HEK293 (cell line): Measurements from ENCODE around the gene TBX3.
A peak's percentile ranks its signal among the peaks of the same experiment; 100 is the strongest.

ENCODE experiments used
- CTCF ChIA-PET: fragments of 350-600 bp; formaldehyde crosslinking; extraction: SDS; loops from one replicate; lab custom pipeline; 2021; ENCODE audit warnings: antibody characterized with exemption; lab: Yijun Ruan, JAX
- POLR2A ChIA-PET: fragments of 300-600 bp; formaldehyde crosslinking; extraction: SDS; loops from one replicate; lab custom pipeline; 2020; ENCODE audit warnings: antibody characterized with exemption, inconsistent platforms; lab: Yijun Ruan, JAX
- H3K27ac ChIP-seq: fragments of 200-500 bp; sonication (Bioruptor generic); 2 replicates; pipeline ENCODE4 v1.5.1; 2014; ENCODE audit warnings: low read depth, low read length, control low read depth, inconsistent platforms; ENCODE audit errors: extremely low read depth
- H3K36me3 ChIP-seq, 2 experiments: fragments of 200-500 bp in 1 of 2; sonication (Bioruptor generic) in 1 of 2; 1 replicate in 1 of 2; 2 replicates in 1 of 2; pipeline ENCODE4 v1.5.1; 2014 to 2017; ENCODE audit warnings: inconsistent platforms in 2 of 2, low read length in 2 of 2; ENCODE audit not compliant: control insufficient read depth in 2 of 2, insufficient read depth in 1 of 2
- H3K4me1 ChIP-seq: fragments of 200-500 bp; sonication (Bioruptor generic); 2 replicates; pipeline ENCODE4 v1.5.1; 2014; ENCODE audit warnings: mild to moderate bottlenecking, low read length, inconsistent platforms; ENCODE audit not compliant: control insufficient read depth, insufficient read depth
- H3K4me3 ChIP-seq: 2 replicates; pipeline ENCODE4 v1.5.1; 2011; ENCODE audit warnings: low read depth, mild to moderate bottlenecking, control low read depth, low read length, moderate library complexity
- H3K9me3 ChIP-seq: fragments of 200-500 bp; sonication (Bioruptor generic); 2 replicates; pipeline ENCODE4 v1.5.1; 2014; ENCODE audit warnings: low read depth, low read length, inconsistent platforms; ENCODE audit not compliant: control insufficient read depth, insufficient read depth
- FEZF1 ChIP-seq: fragments of 450-650 bp; formaldehyde crosslinking; IDR thresholded peaks from 2 replicates; pipeline ENCODE4 v1.5.1; 2016; ENCODE audit warnings: missing biosample characterization, missing genetic modification characterization
- KLF8 ChIP-seq: fragments of 450-650 bp; formaldehyde crosslinking; IDR thresholded peaks from 2 replicates; pipeline ENCODE4 v1.5.1; 2016; ENCODE audit warnings: missing biosample characterization, missing genetic modification characterization
- PRDM1 ChIP-seq: fragments of 450-650 bp; formaldehyde crosslinking; IDR thresholded peaks from 2 replicates; pipeline ENCODE4; 2016; ENCODE audit warnings: missing biosample characterization, missing genetic modification characterization
- REPIN1 ChIP-seq: fragments of 450-650 bp; formaldehyde crosslinking; IDR thresholded peaks from 2 replicates; pipeline ENCODE4 v1.5.1; 2017; ENCODE audit warnings: missing biosample characterization, missing genetic modification characterization, low read depth
- ZBTB8A ChIP-seq: fragments of 450-650 bp; formaldehyde crosslinking; IDR thresholded peaks from 2 replicates; pipeline ENCODE4 v1.5.1; 2016; ENCODE audit warnings: missing biosample characterization, missing genetic modification characterization
- ZFP37 ChIP-seq: fragments of 450-650 bp; formaldehyde crosslinking; IDR thresholded peaks from 2 replicates; pipeline ENCODE4 v1.5.1; 2016; ENCODE audit warnings: missing biosample characterization, missing genetic modification characterization
- ZNF10 ChIP-seq: fragments of 450-650 bp; formaldehyde crosslinking; IDR thresholded peaks from 2 replicates; pipeline ENCODE4 v1.5.1; 2017; ENCODE audit warnings: missing biosample characterization, missing genetic modification characterization
- ZNF138 ChIP-seq: fragments of 450-650 bp; formaldehyde crosslinking; IDR thresholded peaks from 2 replicates; pipeline ENCODE4 v1.5.1; 2016; ENCODE audit warnings: missing biosample characterization, missing genetic modification characterization, borderline replicate concordance
- ZNF16 ChIP-seq: fragments of 450-650 bp; formaldehyde crosslinking; IDR thresholded peaks from 2 replicates; pipeline ENCODE4 v1.5.1; 2016; ENCODE audit warnings: low read depth, missing biosample characterization, missing genetic modification characterization
- ZNF292 ChIP-seq: fragments of 450-650 bp; formaldehyde crosslinking; IDR thresholded peaks from 2 replicates; pipeline ENCODE4 v1.5.1; 2016; ENCODE audit warnings: low read depth, missing biosample characterization, missing genetic modification characterization, borderline replicate concordance
- ZNF335 ChIP-seq: fragments of 450-650 bp; formaldehyde crosslinking; conservative IDR thresholded peaks from 2 replicates; pipeline ENCODE4 v1.5.1; 2016; ENCODE audit warnings: missing biosample characterization, missing genetic modification characterization
- ZNF404 ChIP-seq: fragments of 450-650 bp; formaldehyde crosslinking; IDR thresholded peaks from 2 replicates; pipeline ENCODE4 v1.5.1; 2017; ENCODE audit warnings: missing biosample characterization, missing genetic modification characterization
- ZNF48 ChIP-seq: fragments of 450-650 bp; formaldehyde crosslinking; IDR thresholded peaks from 2 replicates; pipeline ENCODE4 v1.5.1; 2016; ENCODE audit warnings: missing biosample characterization, missing genetic modification characterization
- ZNF561 ChIP-seq: fragments of 450-650 bp; IDR thresholded peaks from 2 replicates; pipeline ENCODE4 v1.5.1; 2018; ENCODE audit warnings: missing biosample characterization, missing genetic modification characterization, borderline replicate concordance
- ZNF580 ChIP-seq: fragments of 450-650 bp; formaldehyde crosslinking; IDR thresholded peaks from 2 replicates; pipeline ENCODE4 v1.5.1; 2016; ENCODE audit warnings: missing biosample characterization, missing genetic modification characterization
- ZNF837 ChIP-seq: fragments of 450-650 bp; formaldehyde crosslinking; IDR thresholded peaks from 2 replicates; pipeline ENCODE4 v1.5.1; 2016; ENCODE audit warnings: missing biosample characterization, missing genetic modification characterization
- ZSCAN5A ChIP-seq: fragments of 450-650 bp; formaldehyde crosslinking; IDR thresholded peaks from 2 replicates; pipeline ENCODE4 v1.5.1; 2016; ENCODE audit warnings: missing biosample characterization, missing genetic modification characterization
- ZXDB ChIP-seq: fragments of 450-650 bp; formaldehyde crosslinking; IDR thresholded peaks from 2 replicates; pipeline ENCODE4 v1.5.1; 2016; ENCODE audit warnings: missing biosample characterization, missing genetic modification characterization
- TF ChIP-seq, protein P1 (sequence below): fragments of 450-650 bp; formaldehyde crosslinking; conservative IDR thresholded peaks from 2 replicates; pipeline ENCODE4 v1.5.1; 2016; ENCODE audit warnings: low read depth, missing biosample characterization, missing genetic modification characterization
- TF ChIP-seq, protein P2 (sequence below): fragments of 450-650 bp; formaldehyde crosslinking; IDR thresholded peaks from 2 replicates; pipeline ENCODE4 v1.5.1; 2016; ENCODE audit warnings: missing biosample characterization, missing genetic modification characterization
- TF ChIP-seq, protein P3 (sequence below): fragments of 450-650 bp; formaldehyde crosslinking; IDR thresholded peaks from 2 replicates; pipeline ENCODE4 v1.5.1; 2016; ENCODE audit warnings: missing biosample characterization, missing genetic modification characterization
- TF ChIP-seq, protein P4 (sequence below): fragments of 450-650 bp; formaldehyde crosslinking; IDR thresholded peaks from 2 replicates; pipeline ENCODE4 v1.5.1; 2016; ENCODE audit warnings: missing biosample characterization, missing genetic modification characterization

The TBX3 gene

DNA sequence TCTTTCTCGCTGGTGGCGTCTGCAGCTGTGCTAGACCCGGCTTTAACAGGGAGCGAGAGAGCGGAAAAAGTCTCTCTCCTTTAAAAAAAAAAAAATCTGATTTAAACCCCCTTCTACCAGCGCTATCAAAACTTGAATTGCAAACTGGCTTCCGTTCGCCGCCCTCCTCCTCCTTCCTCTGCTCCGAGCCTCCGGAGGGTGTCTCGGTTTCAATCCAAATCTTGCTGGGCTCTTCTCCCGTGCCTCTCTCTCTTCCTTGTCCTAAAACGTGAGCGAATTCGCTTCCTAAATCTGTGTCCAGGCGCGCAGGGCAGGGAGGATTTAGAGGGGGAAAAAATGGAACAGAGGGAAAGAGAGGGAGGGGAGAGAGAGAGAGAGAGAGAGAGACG, 272 bp downstream of the TBX3 start (continued):
- TF ChIP-seq ZNF580: peak; percentile 52; the same call in 1 of the 2 replicates
- TF ChIP-seq, protein P1, sequence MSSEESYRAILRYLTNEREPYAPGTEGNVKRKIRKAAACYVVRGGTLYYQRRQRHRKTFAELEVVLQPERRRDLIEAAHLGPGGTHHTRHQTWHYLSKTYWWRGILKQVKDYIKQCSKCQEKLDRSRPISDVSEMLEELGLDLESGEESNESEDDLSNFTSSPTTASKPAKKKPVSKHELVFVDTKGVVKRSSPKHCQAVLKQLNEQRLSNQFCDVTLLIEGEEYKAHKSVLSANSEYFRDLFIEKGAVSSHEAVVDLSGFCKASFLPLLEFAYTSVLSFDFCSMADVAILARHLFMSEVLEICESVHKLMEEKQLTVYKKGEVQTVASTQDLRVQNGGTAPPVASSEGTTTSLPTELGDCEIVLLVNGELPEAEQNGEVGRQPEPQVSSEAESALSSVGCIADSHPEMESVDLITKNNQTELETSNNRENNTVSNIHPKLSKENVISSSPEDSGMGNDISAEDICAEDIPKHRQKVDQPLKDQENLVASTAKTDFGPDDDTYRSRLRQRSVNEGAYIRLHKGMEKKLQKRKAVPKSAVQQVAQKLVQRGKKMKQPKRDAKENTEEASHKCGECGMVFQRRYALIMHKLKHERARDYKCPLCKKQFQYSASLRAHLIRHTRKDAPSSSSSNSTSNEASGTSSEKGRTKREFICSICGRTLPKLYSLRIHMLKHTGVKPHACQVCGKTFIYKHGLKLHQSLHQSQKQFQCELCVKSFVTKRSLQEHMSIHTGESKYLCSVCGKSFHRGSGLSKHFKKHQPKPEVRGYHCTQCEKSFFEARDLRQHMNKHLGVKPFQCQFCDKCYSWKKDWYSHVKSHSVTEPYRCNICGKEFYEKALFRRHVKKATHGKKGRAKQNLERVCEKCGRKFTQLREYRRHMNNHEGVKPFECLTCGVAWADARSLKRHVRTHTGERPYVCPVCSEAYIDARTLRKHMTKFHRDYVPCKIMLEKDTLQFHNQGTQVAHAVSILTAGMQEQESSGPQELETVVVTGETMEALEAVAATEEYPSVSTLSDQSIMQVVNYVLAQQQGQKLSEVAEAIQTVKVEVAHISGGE: 0 out of 2 replicates have a peak, but pooled peaks have one; percentile 40
- TF ChIP-seq ZNF10 (tag by site-specific recombination): no peak
- TF ChIP-seq ZNF48: no peak
- no peak; the same call in none of the 2 replicates for TF ChIP-seq KLF8 (tag by site-specific recombination)
- TF ChIP-seq ZFP37 (tag by site-specific recombination): 0 out of 2 replicates have a peak, but pooled peaks have one; percentile 34
- 0 out of 2 replicates have a peak, but pooled peaks have one; percentile 26 for TF ChIP-seq REPIN1 (tag by site-specific recombination)
- TF ChIP-seq ZNF561: peak; percentile 63; the same call in 1 of the 2 replicates
- TF ChIP-seq ZNF292: no peak
- TF ChIP-seq ZNF335 (tag by site-specific recombination): peak; percentile 46; the same call in 1 of the 2 replicates
- TF ChIP-seq, protein P2, sequence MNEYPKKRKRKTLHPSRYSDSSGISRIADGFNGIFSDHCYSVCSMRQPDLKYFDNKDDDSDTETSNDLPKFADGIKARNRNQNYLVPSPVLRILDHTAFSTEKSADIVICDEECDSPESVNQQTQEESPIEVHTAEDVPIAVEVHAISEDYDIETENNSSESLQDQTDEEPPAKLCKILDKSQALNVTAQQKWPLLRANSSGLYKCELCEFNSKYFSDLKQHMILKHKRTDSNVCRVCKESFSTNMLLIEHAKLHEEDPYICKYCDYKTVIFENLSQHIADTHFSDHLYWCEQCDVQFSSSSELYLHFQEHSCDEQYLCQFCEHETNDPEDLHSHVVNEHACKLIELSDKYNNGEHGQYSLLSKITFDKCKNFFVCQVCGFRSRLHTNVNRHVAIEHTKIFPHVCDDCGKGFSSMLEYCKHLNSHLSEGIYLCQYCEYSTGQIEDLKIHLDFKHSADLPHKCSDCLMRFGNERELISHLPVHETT (tag by site-specific recombination): no peak

DNA sequence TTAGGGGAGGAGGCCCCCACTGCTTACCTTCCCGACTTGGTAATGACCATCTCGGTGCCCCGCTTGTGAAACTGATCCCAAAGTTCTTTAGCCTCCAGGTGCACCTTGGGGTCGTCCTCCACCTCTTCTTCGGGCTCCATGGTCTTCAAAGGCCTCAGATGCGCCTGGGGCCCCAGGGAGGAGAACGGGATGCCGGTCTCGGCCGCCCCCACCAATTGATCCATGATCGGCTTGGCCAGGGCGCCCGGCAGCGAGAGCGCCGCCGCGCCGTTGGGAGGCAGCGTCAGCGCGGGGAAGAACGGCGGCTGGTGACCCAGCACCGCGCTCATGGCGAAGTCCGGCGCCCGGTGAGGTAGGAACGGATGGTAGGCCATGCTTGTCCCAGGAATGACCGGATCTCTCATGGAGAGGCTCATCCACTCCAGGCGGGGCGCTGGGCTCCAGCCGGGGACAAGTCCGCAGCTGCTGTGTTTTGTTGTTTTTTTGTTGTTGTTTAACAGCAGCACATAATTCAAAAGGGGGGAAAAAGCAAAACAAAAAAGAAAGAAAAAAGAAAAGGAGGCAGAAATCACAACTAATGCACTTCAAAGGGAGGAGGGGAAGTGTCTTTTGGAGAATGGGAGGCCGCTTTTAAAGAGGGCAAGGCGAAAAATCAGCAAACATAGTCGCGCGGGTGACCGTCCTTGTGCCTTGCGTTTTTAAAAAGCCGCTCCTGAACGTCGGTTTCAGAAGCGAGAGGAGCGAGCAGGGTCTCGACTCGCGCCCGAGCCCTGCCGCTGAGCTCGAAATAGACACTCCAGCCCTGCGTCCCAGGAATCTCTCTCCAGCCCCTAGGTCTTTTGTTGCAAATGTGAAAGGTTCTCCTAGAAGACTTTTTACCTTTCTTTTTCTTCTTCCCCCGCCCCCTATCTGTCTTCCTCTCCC, 928 bp downstream of the TBX3 start:
- Histone ChIP-seq H3K27ac (peak overlapping the region; percentile 91), H3K9me3 (no peaks in the 10 kb centered on the region; the same call in 1 of the 2 replicates), H3K36me3 (peaks cover 0 to 33% of the 10 kb centered on the region in 2 experiments; a peak in 1 of 3 replicates), H3K4me3 (peak overlapping the region; percentile 88), H3K4me1 (peaks cover 4% of the 10 kb centered on the region)
- ChIA-PET CTCF (interaction anchor here (0.7 to 1.3 kb wide), 3 partner anchors 17 to 1070 kb away, joined by 3 to 4 read pairs (median 3); no protein-coding TSS in a partner anchor), POLR2A (interaction anchor here (0.8 to 2.2 kb wide), 16 partner anchors 8 to 579 kb away, joined by 3 to 17 read pairs (median 5); no protein-coding TSS in a partner anchor)
- TF ChIP-seq PRDM1: peak; percentile 57
- no peak for TF ChIP-seq FEZF1 (tag by site-specific recombination)
- no peak for TF ChIP-seq ZNF138 (tag by site-specific recombination)
- TF ChIP-seq ZXDB (tag by site-specific recombination): no peak
- TF ChIP-seq, protein P3, sequence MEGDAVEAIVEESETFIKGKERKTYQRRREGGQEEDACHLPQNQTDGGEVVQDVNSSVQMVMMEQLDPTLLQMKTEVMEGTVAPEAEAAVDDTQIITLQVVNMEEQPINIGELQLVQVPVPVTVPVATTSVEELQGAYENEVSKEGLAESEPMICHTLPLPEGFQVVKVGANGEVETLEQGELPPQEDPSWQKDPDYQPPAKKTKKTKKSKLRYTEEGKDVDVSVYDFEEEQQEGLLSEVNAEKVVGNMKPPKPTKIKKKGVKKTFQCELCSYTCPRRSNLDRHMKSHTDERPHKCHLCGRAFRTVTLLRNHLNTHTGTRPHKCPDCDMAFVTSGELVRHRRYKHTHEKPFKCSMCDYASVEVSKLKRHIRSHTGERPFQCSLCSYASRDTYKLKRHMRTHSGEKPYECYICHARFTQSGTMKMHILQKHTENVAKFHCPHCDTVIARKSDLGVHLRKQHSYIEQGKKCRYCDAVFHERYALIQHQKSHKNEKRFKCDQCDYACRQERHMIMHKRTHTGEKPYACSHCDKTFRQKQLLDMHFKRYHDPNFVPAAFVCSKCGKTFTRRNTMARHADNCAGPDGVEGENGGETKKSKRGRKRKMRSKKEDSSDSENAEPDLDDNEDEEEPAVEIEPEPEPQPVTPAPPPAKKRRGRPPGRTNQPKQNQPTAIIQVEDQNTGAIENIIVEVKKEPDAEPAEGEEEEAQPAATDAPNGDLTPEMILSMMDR (tag by site-specific recombination): peak; percentile 26
- TF ChIP-seq, protein P4, sequence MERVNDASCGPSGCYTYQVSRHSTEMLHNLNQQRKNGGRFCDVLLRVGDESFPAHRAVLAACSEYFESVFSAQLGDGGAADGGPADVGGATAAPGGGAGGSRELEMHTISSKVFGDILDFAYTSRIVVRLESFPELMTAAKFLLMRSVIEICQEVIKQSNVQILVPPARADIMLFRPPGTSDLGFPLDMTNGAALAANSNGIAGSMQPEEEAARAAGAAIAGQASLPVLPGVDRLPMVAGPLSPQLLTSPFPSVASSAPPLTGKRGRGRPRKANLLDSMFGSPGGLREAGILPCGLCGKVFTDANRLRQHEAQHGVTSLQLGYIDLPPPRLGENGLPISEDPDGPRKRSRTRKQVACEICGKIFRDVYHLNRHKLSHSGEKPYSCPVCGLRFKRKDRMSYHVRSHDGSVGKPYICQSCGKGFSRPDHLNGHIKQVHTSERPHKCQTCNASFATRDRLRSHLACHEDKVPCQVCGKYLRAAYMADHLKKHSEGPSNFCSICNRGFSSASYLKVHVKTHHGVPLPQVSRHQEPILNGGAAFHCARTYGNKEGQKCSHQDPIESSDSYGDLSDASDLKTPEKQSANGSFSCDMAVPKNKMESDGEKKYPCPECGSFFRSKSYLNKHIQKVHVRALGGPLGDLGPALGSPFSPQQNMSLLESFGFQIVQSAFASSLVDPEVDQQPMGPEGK (tag by site-specific recombination): peak; percentile 57
- TF ChIP-seq ZBTB8A (tag by site-specific recombination): 0 out of 2 replicates have a peak, but pooled peaks have one; percentile 32
- TF ChIP-seq ZNF837: no peak
- no peak for TF ChIP-seq ZSCAN5A (tag by site-specific recombination)
- TF ChIP-seq ZNF16 (tag by site-specific recombination): no peak
- no peak for TF ChIP-seq ZNF404 (tag by site-specific recombination)
